HG02973 (cell line): ENCODE measurements around the gene MX2.

Source experiments
- ATAC-seq: cut with Tn5 transposase; IDR thresholded peaks from one replicate; pipeline ENCODE4 v1.9.1; 2021; ENCODE audit warnings: moderate library complexity; ENCODE audit not compliant: unreplicated experiment

MX2 gene

GRCh38 chr21:41381731-41382130 lies 19.9 kb downstream of the MX2 start:
- no peak for ATAC-seq

DNA sequence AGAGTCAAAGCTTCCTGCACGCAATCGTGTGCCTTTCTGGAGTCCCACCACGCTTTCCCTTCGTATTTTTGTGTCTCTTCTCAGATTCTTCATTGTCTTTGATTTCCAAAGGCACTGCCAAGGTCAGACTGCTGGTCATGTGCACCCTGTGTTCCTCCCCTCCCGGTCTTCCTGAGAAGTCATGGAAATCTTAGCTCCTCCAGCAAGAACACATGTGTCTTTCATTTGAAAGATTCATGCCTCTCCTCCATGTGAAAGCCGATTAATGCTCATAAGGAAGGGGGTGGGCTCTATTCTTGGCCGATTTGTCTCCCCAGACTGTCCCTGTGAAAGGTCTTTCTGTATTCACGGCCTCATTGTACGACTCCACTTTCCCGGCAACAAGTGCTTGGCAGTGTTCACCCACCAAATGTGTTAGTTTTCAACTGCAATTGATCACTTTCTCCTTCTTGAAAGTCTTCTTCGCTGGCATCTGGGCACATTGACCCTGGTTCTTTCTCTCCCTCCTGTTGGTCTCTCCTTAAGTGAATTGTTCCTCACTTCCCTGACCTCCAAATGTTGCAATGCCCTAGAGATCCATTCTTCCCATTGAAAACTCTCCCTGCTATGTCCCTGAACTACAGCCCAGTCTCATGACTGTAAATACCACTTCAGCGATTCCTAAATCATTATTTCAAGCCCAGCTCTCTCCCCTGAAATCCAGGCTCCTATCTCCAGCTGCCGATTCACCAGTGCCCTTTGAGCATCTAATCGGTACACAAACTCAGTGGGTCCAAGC lies 25.4 kb downstream of the MX2 start:
- no peak for ATAC-seq

DNA sequence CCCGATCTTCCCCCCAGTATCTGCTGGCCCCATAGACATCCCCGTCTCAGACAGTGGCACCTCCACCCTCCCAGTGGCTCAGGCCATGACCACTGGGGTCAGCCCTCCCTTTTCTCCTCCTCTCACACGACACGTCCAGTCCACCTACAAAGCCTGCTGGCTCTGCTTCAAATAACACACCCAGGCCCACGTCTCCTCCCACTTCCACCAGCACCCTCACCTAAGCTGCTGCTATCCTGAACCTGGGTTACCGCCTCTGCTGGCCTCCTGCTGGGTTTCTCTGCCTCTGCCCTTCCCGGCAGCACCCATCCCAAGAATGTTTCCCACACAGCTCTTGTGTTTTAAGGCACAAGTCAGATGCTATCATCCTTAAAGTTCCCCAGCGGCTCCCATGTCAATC lies 26.0 kb downstream of the MX2 start:
- no peak for ATAC-seq

GRCh38 chr21:41388259-41388658 lies 26.4 kb downstream of the MX2 start:
- no peak for ATAC-seq

GRCh38 chr21:41390043-41390639 lies 28.3 kb downstream of the MX2 start:
- ATAC-seq, result no peak

- no peak for ATAC-seq
These were observed 32.1 kb downstream of the MX2 start for GRCh38 chr21:41393876-41394465.

GRCh38 chr21:41396558-41397075 lies 34.8 kb downstream of the MX2 start:
- no peak for ATAC-seq

- ATAC-seq, result no peak
These were observed 35.7 kb downstream of the MX2 start for GRCh38 chr21:41397471-41397891.

DNA sequence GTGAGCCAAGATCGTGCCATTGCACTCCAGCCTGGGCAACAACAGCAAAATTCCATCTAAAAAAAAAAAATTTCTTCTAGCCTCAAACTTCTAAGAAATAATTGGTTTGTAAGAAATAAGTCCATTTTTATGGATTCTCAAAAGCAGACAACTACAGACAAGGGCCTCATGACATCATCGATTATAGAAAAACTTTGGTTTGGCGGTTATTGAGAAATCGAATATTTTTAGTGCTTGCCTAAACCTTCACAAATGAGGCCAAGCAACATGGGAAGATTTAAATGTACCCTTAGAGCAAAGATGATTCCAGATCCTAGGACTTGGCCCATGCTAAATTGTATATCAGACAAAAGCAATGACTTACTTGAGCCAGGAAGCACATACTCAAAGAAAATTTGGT lies 36.4 kb downstream of the MX2 start:
- ATAC-seq, result no peak

DNA sequence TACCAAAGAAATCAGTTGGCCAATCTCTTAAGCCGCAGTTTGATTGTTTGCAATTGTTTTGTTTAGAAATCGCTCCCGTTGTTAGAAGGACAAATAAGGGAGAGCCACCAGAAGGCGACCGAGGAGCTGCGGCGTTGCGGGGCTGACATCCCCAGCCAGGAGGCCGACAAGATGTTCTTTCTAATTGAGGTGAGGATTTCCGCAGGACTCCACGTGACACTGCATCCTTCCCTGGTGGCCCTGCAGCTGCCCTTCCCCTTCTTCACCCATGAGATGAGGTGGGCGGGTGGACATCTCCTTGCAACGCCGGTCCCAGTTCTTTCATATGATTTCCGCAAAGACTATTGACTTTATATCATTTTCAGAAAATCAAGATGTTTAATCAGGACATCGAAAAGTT lies 37.0 kb downstream of the MX2 start:
- ATAC-seq, result no peak

DNA sequence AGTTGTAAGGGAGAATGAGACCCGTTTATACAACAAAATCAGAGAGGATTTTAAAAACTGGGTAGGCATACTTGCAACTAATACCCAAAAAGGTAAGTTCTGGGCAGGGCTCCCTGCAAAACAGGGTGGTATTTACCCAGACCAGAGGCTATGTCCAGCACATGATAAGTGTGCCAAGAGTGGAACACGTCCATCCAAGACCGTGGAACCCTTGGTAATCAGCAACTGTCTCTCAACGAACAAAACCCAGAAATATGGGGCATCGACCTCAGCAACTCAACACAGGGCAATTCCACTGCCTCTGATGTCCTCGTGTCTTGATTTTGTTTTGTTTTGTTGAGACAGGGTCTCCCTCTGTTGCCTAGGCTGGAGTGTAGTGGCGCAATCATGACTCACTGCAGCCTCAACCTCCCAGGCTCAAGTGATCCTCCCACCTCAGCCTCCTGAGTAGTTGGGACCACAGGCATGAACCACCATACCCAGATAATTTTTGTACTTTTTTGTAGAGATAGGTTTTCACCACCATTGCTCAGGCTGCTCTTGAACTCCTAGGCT lies 37.5 kb downstream of the MX2 start:
- ATAC-seq, result no peak

DNA sequence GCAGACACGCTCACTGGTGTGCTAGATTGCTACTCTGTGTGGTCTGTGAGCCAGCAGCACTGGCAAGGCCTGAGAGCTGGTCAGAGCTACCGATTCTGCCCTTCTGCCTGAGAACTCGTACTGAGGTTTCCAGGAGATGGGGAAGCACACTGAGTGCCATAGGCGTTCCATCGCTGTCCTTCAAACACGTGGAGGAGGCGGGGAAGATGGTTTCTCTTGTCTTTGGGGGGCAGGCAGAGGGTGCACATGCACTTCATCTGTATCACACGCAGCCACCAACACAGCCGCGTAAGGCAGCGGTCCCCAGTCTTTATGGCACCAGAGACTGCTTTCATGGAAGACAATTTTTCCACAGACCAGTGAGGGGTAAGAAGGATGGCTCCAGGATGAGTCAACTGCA lies 40.4 kb downstream of the MX2 start:
- ATAC-seq, result no peak

DNA sequence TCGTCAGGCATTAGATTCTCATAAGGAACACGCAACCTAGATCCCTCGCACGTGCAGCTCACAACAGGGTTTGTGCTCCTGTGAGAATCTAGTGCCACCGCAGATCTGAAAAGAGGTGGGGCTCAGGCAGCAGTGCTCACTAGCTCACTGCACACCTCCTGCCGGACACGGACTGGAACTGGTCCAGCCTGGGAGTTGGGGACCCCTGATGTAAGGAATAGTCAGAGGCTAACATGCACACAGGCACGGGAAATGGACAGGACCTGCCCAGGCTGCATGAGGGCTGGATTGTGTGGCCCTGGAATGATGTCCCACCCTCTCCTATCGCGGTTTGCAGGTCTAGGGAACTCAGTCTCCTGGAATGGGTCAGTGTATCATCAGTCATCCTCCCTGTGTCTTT lies 41.0 kb downstream of the MX2 start:
- no peak for ATAC-seq

DNA sequence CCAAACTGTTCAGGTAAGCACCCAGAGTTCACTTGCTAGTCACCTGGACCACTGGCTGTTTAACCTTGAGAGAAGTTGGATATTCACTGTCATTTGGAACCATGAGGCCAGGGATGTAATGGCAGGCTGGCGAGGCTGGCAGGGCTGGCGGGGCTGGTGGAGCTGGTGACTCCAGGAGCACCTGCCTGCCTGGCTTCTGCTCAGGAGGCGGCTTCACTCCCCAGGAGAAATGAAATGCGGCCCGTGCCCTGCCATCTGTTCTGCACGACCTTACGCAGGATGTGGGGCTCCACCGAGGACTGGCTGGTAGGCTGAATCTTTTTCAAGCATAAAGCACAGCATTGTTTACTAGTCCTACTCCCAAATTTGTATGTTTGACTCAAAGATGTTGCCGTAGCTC lies 41.5 kb downstream of the MX2 start:
- ATAC-seq, result no peak

- no peak for ATAC-seq
These were observed 42.1 kb downstream of the MX2 start for GRCh38 chr21:41403966-41404365.

DNA sequence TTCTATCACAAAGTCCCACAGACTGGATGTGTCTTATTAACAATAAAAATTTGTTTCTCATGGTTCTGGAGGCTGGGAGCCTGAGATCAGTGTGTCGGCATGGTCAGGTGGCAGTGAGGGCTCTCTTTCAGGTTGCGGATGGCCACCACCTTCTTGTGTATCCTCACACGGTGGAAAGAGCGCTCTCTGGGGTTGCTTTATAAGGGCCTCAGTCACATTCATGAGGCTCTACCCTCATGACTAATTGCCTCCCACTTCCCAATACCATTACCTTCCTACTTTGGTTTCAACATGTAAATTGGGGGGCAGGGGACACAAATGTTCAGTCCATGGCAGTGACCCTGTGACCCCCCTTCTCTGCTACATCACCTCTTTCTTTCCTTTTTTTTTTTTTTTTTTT lies 43.5 kb downstream of the MX2 start:
- ATAC-seq, result no peak

DNA sequence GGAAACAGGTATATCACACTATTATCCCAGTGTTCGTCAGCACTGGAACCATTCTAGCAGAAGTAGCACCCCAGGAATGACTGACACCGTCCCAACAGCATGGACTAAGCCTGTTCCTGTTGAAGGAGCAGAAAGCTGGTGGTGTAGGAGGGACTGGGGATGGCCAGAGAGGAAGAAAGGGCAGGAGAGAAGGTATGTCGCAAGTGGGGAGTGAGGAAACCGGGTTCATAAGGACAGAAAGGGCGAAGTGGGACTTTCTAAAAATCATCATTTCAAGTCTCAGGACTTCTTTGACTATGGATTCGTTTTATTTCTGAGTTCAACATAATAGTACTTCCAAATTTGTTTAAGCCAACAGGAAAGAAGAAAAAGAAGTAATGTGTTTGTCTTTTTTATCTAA lies 44.5 kb downstream of the MX2 start:
- no peak for ATAC-seq

- no peak for ATAC-seq
These were observed 46.0 kb downstream of the MX2 start for GRCh38 chr21:41407541-41408460.

- ATAC-seq, result no peak
These were observed 48.5 kb downstream of the MX2 start for GRCh38 chr21:41410361-41410760.

DNA sequence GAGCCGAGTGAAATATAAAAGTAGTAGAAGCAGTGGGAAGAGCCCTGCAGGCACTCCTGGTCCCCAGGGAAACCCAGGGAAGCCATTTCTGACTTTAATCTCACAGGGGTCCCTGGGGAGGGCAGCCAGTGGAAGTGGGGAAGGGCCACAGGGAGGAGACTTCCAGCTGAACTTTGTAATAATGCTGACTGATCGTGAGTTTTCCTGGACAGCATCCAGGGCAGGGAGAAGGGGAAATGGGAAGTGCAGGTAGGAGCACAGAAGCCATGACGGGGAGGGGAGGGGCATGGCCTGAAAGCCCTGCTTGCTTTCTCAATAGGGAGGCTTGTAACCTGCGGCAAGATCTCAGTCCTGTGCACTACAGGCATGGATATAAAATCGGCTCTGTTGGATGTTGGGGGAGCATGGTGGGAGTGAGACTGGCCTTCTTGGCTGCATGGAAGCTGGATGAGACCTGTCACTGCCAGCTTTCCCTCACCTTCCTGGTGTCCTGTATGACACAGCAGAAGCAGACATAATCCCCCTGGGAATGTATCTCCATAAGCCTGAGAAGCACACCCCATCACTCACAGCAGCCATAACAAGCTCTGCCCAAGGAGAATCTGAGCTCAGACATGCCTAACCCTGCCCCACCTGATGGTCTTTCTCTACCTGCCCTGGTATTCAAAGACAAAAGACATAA lies 49.1 kb downstream of the MX2 start:
- ATAC-seq, result no peak
